Pons (tissue), 1 donor: ENCODE results near the gene INSC.

Experiments
- DNase-seq: peaks from one replicate; pipeline ENCODE4 v3.0.0-alpha.2; 2016; ENCODE audit warnings: low spot score

The INSC gene

GRCh38 chr11:15146271-15147003, 31.7 kb downstream of the INSC start:
- no peak for DNase-seq

GRCh38 chr11:15148169-15148568, 33.4 kb downstream of the INSC start:
- no peak for DNase-seq

- no peak for DNase-seq
These were observed 34.3 kb downstream of the INSC start for GRCh38 chr11:15149050-15149449.

- no peak for DNase-seq
These were observed 35.8 kb downstream of the INSC start for GRCh38 chr11:15150507-15150906.

- no peak for DNase-seq
These were observed 38.5 kb downstream of the INSC start for GRCh38 chr11:15153231-15153630.

- DNase-seq, result no peak
These were observed 42.5 kb downstream of the INSC start for GRCh38 chr11:15157181-15157580.

GRCh38 chr11:15157606-15158137, 42.9 kb downstream of the INSC start:
- DNase-seq, result no peak

- no peak for DNase-seq
These were observed 43.8 kb downstream of the INSC start for GRCh38 chr11:15158351-15159015.

- DNase-seq, result peak; percentile 9
These were observed 44.4 kb downstream of the INSC start for GRCh38 chr11:15159085-15159484.

GRCh38 chr11:15161790-15162189, 47.1 kb downstream of the INSC start:
- no peak for DNase-seq

- no peak for DNase-seq
These were observed 48.4 kb downstream of the INSC start for GRCh38 chr11:15163136-15163535.

GRCh38 chr11:15166204-15166603, 51.5 kb downstream of the INSC start:
- no peak for DNase-seq

- no peak for DNase-seq
These were observed 55.3 kb downstream of the INSC start for GRCh38 chr11:15169815-15170551.

GRCh38 chr11:15170698-15171097, 56.0 kb downstream of the INSC start:
- DNase-seq, result no peak

GRCh38 chr11:15171956-15172355, 57.2 kb downstream of the INSC start:
- no peak for DNase-seq

GRCh38 chr11:15175831-15176230, 61.1 kb downstream of the INSC start:
- no peak for DNase-seq

- DNase-seq, result no peak
These were observed 62.0 kb downstream of the INSC start for GRCh38 chr11:15176646-15177163.

- no peak for DNase-seq
These were observed 62.8 kb downstream of the INSC start for GRCh38 chr11:15177491-15177890.

GRCh38 chr11:15178214-15178613, 63.5 kb downstream of the INSC start:
- no peak for DNase-seq

GRCh38 chr11:15179167-15179566, 64.4 kb downstream of the INSC start:
- no peak for DNase-seq

- no peak for DNase-seq
These were observed 65.6 kb downstream of the INSC start for GRCh38 chr11:15180212-15180792.

GRCh38 chr11:15182372-15182771, 67.6 kb downstream of the INSC start:
- no peak for DNase-seq
